H9 (cell line): ENCODE results near the gene MYO1D. TPM values are rescaled to one million over a fixed set of nuclear protein-coding genes. Genes with fewer than 3 reads are reported as not detected.

Source experiments
- DNase-seq: peaks from one replicate; pipeline ENCODE4 v3.0.0-alpha.2; 2017
- H2AFZ ChIP-seq: one replicate; pipeline ENCODE4 v1.6.1; 2013; ENCODE audit warnings: mild to moderate bottlenecking, low read length, control low read depth, moderate library complexity
- H2AK5ac ChIP-seq: 2 replicates; pipeline ENCODE4 v1.6.1; 2013; ENCODE audit warnings: low read length, control low read depth, mixed read lengths; ENCODE audit not compliant: insufficient read length
- H2BK120ac ChIP-seq: one replicate; pipeline ENCODE4 v1.6.1; 2013; ENCODE audit warnings: low read depth, mild to moderate bottlenecking, low read length, control low read depth, inconsistent platforms; ENCODE audit not compliant: poor library complexity, severe bottlenecking
- H2BK12ac ChIP-seq: 2 replicates; pipeline ENCODE4 v1.6.1; 2013; ENCODE audit warnings: low read length, control low read depth, mixed read lengths, low read depth; ENCODE audit not compliant: insufficient read length
- H2BK15ac ChIP-seq: 2 replicates; pipeline ENCODE4 v1.6.1; 2013; ENCODE audit warnings: low read depth, low read length, control low read depth
- H2BK20ac ChIP-seq: one replicate; pipeline ENCODE4 v1.6.1; 2013; ENCODE audit warnings: low read depth, mild to moderate bottlenecking, low read length, control low read depth, inconsistent platforms; ENCODE audit not compliant: poor library complexity, severe bottlenecking
- H2BK5ac ChIP-seq: 2 replicates; pipeline ENCODE4 v1.6.1; 2013; ENCODE audit warnings: low read length, control low read depth, mixed read lengths; ENCODE audit not compliant: insufficient read length
- H3K14ac ChIP-seq: 2 replicates; pipeline ENCODE4 v1.6.1; 2013; ENCODE audit warnings: low read length, control low read depth; ENCODE audit not compliant: insufficient read depth
- H3K18ac ChIP-seq: 2 replicates; pipeline ENCODE4 v1.6.1; 2013; ENCODE audit warnings: low read depth, mild to moderate bottlenecking, mixed read lengths, low read length, control low read depth; ENCODE audit not compliant: insufficient read length
- H3K23ac ChIP-seq: 2 replicates; pipeline ENCODE4 v1.6.1; 2013; ENCODE audit warnings: low read length, control low read depth, mixed read lengths, low read depth; ENCODE audit not compliant: insufficient read length
- H3K23me2 ChIP-seq: 2 replicates; pipeline ENCODE4 v1.6.1; 2013; ENCODE audit warnings: low read depth, mild to moderate bottlenecking, mixed read lengths, low read length, control low read depth; ENCODE audit not compliant: insufficient read length, poor library complexity, severe bottlenecking
- H3K27ac ChIP-seq: 2 replicates; pipeline ENCODE4 v1.5.1; 2013; ENCODE audit warnings: low read length, control low read depth, mixed read lengths, low read depth; ENCODE audit not compliant: insufficient read length
- H3K27me3 ChIP-seq: 2 replicates; pipeline ENCODE4 v1.6.1; 2013; ENCODE audit warnings: low read length, control low read depth, inconsistent platforms; ENCODE audit not compliant: insufficient read depth
- H3K4ac ChIP-seq: 2 replicates; pipeline ENCODE4 v1.6.1; 2013; ENCODE audit warnings: low read depth, mild to moderate bottlenecking, control low read depth, inconsistent platforms, low read length, moderate library complexity
- H3K4me1 ChIP-seq: 2 replicates; pipeline ENCODE4 v1.6.1; 2013; ENCODE audit warnings: low read length, control low read depth, inconsistent platforms; ENCODE audit not compliant: insufficient read depth
- H3K4me2 ChIP-seq: 2 replicates; pipeline ENCODE4 v1.6.1; 2013; ENCODE audit warnings: low read length, control low read depth, mixed read lengths; ENCODE audit not compliant: insufficient read length, insufficient read depth
- H3K56ac ChIP-seq: 2 replicates; pipeline ENCODE4 v1.6.1; 2013; ENCODE audit warnings: low read depth, mild to moderate bottlenecking, mixed read lengths, low read length, control low read depth; ENCODE audit not compliant: insufficient read length
- H3K79me1 ChIP-seq: 2 replicates; pipeline ENCODE4 v1.6.1; 2013; ENCODE audit warnings: low read depth, mild to moderate bottlenecking, moderate library complexity, low read length, control low read depth, inconsistent platforms; ENCODE audit not compliant: insufficient read depth, poor library complexity, severe bottlenecking
- H3K79me2 ChIP-seq: 2 replicates; pipeline ENCODE4 v1.6.1; 2013; ENCODE audit warnings: low read length, control low read depth, inconsistent platforms; ENCODE audit not compliant: insufficient read depth
- H3K9ac ChIP-seq: 2 replicates; pipeline ENCODE4 v1.6.1; 2013; ENCODE audit warnings: low read length, control low read depth, mixed read lengths; ENCODE audit not compliant: insufficient read length; ENCODE audit errors: extremely low read depth
- H3K9me3 ChIP-seq: one replicate; pipeline ENCODE4 v1.6.1; 2013; ENCODE audit warnings: low read depth, low read length, inconsistent platforms; ENCODE audit not compliant: control insufficient read depth
- H3T11ph ChIP-seq: one replicate; pipeline ENCODE4 v1.6.1; 2013; ENCODE audit warnings: mild to moderate bottlenecking, low read length, control low read depth, inconsistent platforms
- H4K20me1 ChIP-seq: one replicate; pipeline ENCODE4 v1.6.1; 2013; ENCODE audit not compliant: control insufficient read depth, insufficient read length, insufficient read depth
- H4K5ac ChIP-seq: 2 replicates; pipeline ENCODE4 v1.6.1; 2013; ENCODE audit warnings: low read depth, mild to moderate bottlenecking, mixed read lengths, low read length, control low read depth; ENCODE audit not compliant: insufficient read length
- H4K8ac ChIP-seq: replicated peaks from 2 replicates; pipeline ENCODE4 v1.6.1; 2013; ENCODE audit warnings: low read length, control low read depth, mixed read lengths, low read depth; ENCODE audit not compliant: insufficient read length
- H4K91ac ChIP-seq: 2 replicates; pipeline ENCODE4 v1.6.1; 2013; ENCODE audit warnings: low read depth, mild to moderate bottlenecking, moderate library complexity, mixed read lengths, low read length, control low read depth; ENCODE audit not compliant: insufficient read length
- H3K27ac Mint-ChIP-seq, 3 experiments: 2 replicates in 2 of 3; 3 replicates in 1 of 3; pipeline ENCODE4 v1.8.0; 2020 to 2021; ENCODE audit warnings: mixed read lengths in 3 of 3, mild to moderate bottlenecking in 1 of 3, moderate library complexity in 1 of 3
- H3K27me3 Mint-ChIP-seq: 2 replicates; pipeline ENCODE4 v1.8.0; 2021; ENCODE audit warnings: low read depth, mild to moderate bottlenecking, moderate library complexity, mixed read lengths
- H3K36me3 Mint-ChIP-seq, 3 experiments: 2 replicates in 2 of 3; 3 replicates in 1 of 3; pipeline ENCODE4 v1.8.0; 2020 to 2021; ENCODE audit warnings: low read depth in 3 of 3, mixed read lengths in 3 of 3; ENCODE audit not compliant: insufficient read depth in 1 of 3
- H3K4me1 Mint-ChIP-seq, 2 experiments: 2 replicates each; pipeline ENCODE4 v1.8.0; 2020; ENCODE audit warnings: mixed read lengths in 2 of 2
- H3K4me3 Mint-ChIP-seq, 2 experiments: 2 replicates in 1 of 2; 3 replicates in 1 of 2; pipeline ENCODE4 v1.8.0; 2020 to 2021; ENCODE audit warnings: mild to moderate bottlenecking in 2 of 2, mixed read lengths in 2 of 2, moderate library complexity in 1 of 2
- H3K9me3 Mint-ChIP-seq, 2 experiments: 2 replicates in 1 of 2; 3 replicates in 1 of 2; pipeline ENCODE4 v1.8.0; 2020; ENCODE audit warnings: mild to moderate bottlenecking in 2 of 2, mixed read lengths in 2 of 2, moderate library complexity in 1 of 2
- CTCF ChIP-seq: fragments of 200-600 bp; sonication (generic); conservative IDR thresholded peaks from 3 replicates; pipeline ENCODE4 v1.8.0; 2021; ENCODE audit warnings: antibody characterized with exemption, mild to moderate bottlenecking
- WGBS: extraction: QIAGEN DNeasy Blood & Tissue Kit; methylation state at CpG from one replicate; pipeline ENCODE4 v1.1.7; 2013; ENCODE audit warnings: missing lambda C conversion rate, low lambda C conversion rate, mixed read lengths; ENCODE audit not compliant: insufficient read length; ENCODE audit errors: extremely low coverage; 5-methylcytosine and 5-hydroxymethylcytosine counted together
- total RNA-seq: library from RNA; stranded (reverse); gene quantifications from 2 replicates; pipeline ENCODE4 v1.2.1, GENCODE V29; 2021

MYO1D gene
- total RNA-seq, 1 experiment from 2014 or later = 19.0 TPM

- no peak overlapping the region for H4K5ac ChIP-seq
- H4K91ac ChIP-seq = no peak overlapping the region
- H3K23me2 ChIP-seq = no peaks in the 10 kb centered on the region
- H2BK120ac ChIP-seq = no peak overlapping the region
- H2BK5ac ChIP-seq = no peak overlapping the region
- no peak overlapping the region for H3K4me2 ChIP-seq
- H3K27ac Mint-ChIP-seq = no peak overlapping the region
- no peak overlapping the region for H3K4ac ChIP-seq
- no peak overlapping the region for H2AFZ ChIP-seq
- no peak overlapping the region for H3T11ph ChIP-seq
- no peak for DNase-seq
- H2BK12ac ChIP-seq = no peak overlapping the region
- no peak overlapping the region for H3K9ac ChIP-seq
- no peak overlapping the region for H3K4me3 Mint-ChIP-seq
- no peak overlapping the region for H2AK5ac ChIP-seq
- no peak overlapping the region for H3K56ac ChIP-seq
- no peaks in the 10 kb centered on the region; the same call in 1 of the 2 replicates for H3K27me3 ChIP-seq
- H3K9me3 Mint-ChIP-seq = no peaks in the 10 kb centered on the region
- H3K9me3 ChIP-seq = no peaks in the 10 kb centered on the region
- H3K36me3 Mint-ChIP-seq = no peaks in the 10 kb centered on the region
- no peak overlapping the region for H3K18ac ChIP-seq
- H2BK20ac ChIP-seq = no peak overlapping the region
- no peaks in the 10 kb centered on the region for H3K27me3 Mint-ChIP-seq
- H2BK15ac ChIP-seq = no peak overlapping the region
- H3K79me2 ChIP-seq = no peaks in the 10 kb centered on the region; the same call in 1 of the 2 replicates
- no peak overlapping the region for H4K8ac ChIP-seq
- WGBS = no CpG with 5 or more reads among the region's 7 CpGs
- no peaks in the 10 kb centered on the region for H4K20me1 ChIP-seq
- peaks cover 8 to 9% of the 10 kb centered on the region in 2 experiments for H3K4me1 Mint-ChIP-seq
- H3K14ac ChIP-seq = no peak overlapping the region
- H3K23ac ChIP-seq = no peak overlapping the region
- H3K79me1 ChIP-seq = no peaks in the 10 kb centered on the region
- no peak for TF ChIP-seq CTCF
- H3K4me1 ChIP-seq = peaks cover 9% of the 10 kb centered on the region; the same call in 1 of the 2 replicates
- H3K27ac ChIP-seq = no peak overlapping the region
These were observed 62.1 kb downstream of the MYO1D start for GRCh38 chr17:32814836-32815235.
